Glutamatergic neuron (in vitro differentiated cells): ENCODE data around the gene L3MBTL4. TPM values are rescaled to one million over a fixed set of nuclear protein-coding genes. Genes with fewer than 3 reads are reported as not detected.

Experiments
- DNase-seq: peaks from one replicate; pipeline ENCODE4 v3.0.0; 2022
- H3K27ac Mint-ChIP-seq: one replicate; pipeline ENCODE4 v1.8.0; 2020; ENCODE audit warnings: mild to moderate bottlenecking, mixed read lengths, inconsistent platforms; ENCODE audit not compliant: unreplicated experiment
- H3K27me3 Mint-ChIP-seq: one replicate; pipeline ENCODE4 v1.8.0; 2020; ENCODE audit warnings: mild to moderate bottlenecking, moderate library complexity, mixed read lengths, inconsistent platforms; ENCODE audit not compliant: unreplicated experiment
- H3K36me3 Mint-ChIP-seq: one replicate; pipeline ENCODE4 v1.8.0; 2020; ENCODE audit warnings: mild to moderate bottlenecking, mixed read lengths, inconsistent platforms; ENCODE audit not compliant: unreplicated experiment
- H3K4me1 Mint-ChIP-seq: one replicate; pipeline ENCODE4 v1.8.0; 2020; ENCODE audit warnings: mild to moderate bottlenecking, low read depth, mixed read lengths, inconsistent platforms; ENCODE audit not compliant: unreplicated experiment
- H3K4me3 Mint-ChIP-seq: one replicate; pipeline ENCODE4 v1.8.0; 2020; ENCODE audit warnings: mild to moderate bottlenecking, mixed read lengths, inconsistent platforms; ENCODE audit not compliant: unreplicated experiment
- H3K9me3 Mint-ChIP-seq: one replicate; pipeline ENCODE4 v1.8.0; 2020; ENCODE audit warnings: mild to moderate bottlenecking, moderate library complexity, mixed read lengths, inconsistent platforms; ENCODE audit not compliant: unreplicated experiment
- CTCF ChIP-seq: fragments of 200-600 bp; sonication (generic); IDR thresholded peaks from one replicate; pipeline ENCODE4 v1.5.0; 2021; ENCODE audit not compliant: partially characterized antibody, unreplicated experiment
- total RNA-seq: library from RNA; stranded (reverse); fragmentation: NEBNext Ultra II Directional; extraction: Animal tissue kit (Norgen Biotek cat#: 25700); gene quantifications from one replicate; pipeline ENCODE4 v1.2.1, GENCODE V29; 2021; ENCODE audit not compliant: unreplicated experiment

Gene L3MBTL4
- total RNA-seq, 1 donor from 2014 or later: 0.32 TPM

GRCh38 chr18:6357668-6358067, 57.0 kb downstream of the L3MBTL4 start:
- Mint-ChIP-seq H3K4me3 (no peak overlapping the region), H3K27ac (no peak overlapping the region), H3K27me3 (no peaks in the 10 kb centered on the region), H3K9me3 (no peaks in the 10 kb centered on the region), H3K36me3 (no peaks in the 10 kb centered on the region), H3K4me1 (no peaks in the 10 kb centered on the region)
- DNase-seq: no peak
- no peak for TF ChIP-seq CTCF

GRCh38 chr18:6355789-6356589, 58.7 kb downstream of the L3MBTL4 start:
- no peak overlapping the region for H3K4me3 Mint-ChIP-seq
- H3K9me3 Mint-ChIP-seq: no peaks in the 10 kb centered on the region
- no peak for TF ChIP-seq CTCF
- H3K4me1 Mint-ChIP-seq: no peaks in the 10 kb centered on the region
- no peak for DNase-seq
- H3K36me3 Mint-ChIP-seq: no peaks in the 10 kb centered on the region
- H3K27me3 Mint-ChIP-seq: no peaks in the 10 kb centered on the region
- no peak overlapping the region for H3K27ac Mint-ChIP-seq

GRCh38 chr18:6352275-6352674, 62.4 kb downstream of the L3MBTL4 start:
- no peak overlapping the region for H3K4me3 Mint-ChIP-seq
- DNase-seq: no peak
- no peak for TF ChIP-seq CTCF
- H3K27me3 Mint-ChIP-seq: no peaks in the 10 kb centered on the region
- H3K9me3 Mint-ChIP-seq: no peaks in the 10 kb centered on the region
- H3K27ac Mint-ChIP-seq: no peak overlapping the region
- H3K36me3 Mint-ChIP-seq: no peaks in the 10 kb centered on the region
- no peaks in the 10 kb centered on the region for H3K4me1 Mint-ChIP-seq

DNA sequence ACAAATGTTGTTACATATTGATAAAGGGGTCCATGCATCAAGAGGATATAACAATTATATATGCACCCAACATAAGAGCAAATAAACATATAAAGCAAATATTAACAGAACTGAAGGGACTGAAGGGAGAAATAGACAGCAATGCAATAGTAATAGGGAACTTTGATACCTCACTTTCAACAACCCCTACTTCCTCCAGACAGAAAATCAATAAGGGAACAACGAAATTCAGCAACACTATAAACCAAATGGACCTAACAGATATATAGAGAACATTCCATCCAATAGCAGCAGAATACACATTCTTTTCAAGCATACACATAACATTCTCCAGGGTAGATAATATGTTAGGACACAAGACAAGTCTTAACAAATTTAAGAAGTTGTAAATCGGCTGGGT, 71.7 kb downstream of the L3MBTL4 start:
- TF ChIP-seq CTCF: no peak
- H3K27ac Mint-ChIP-seq: no peak overlapping the region
- DNase-seq: no peak
- H3K27me3 Mint-ChIP-seq: no peaks in the 10 kb centered on the region
- H3K9me3 Mint-ChIP-seq: peaks cover 4% of the 10 kb centered on the region
- H3K4me1 Mint-ChIP-seq: no peaks in the 10 kb centered on the region
- H3K4me3 Mint-ChIP-seq: no peak overlapping the region
- H3K36me3 Mint-ChIP-seq: peaks cover 6% of the 10 kb centered on the region

GRCh38 chr18:6341709-6342108, 73.0 kb downstream of the L3MBTL4 start:
- Mint-ChIP-seq H3K27ac (no peak overlapping the region), H3K27me3 (no peaks in the 10 kb centered on the region), H3K9me3 (peaks cover 4% of the 10 kb centered on the region), H3K4me3 (no peak overlapping the region), H3K36me3 (peaks cover 6% of the 10 kb centered on the region), H3K4me1 (no peaks in the 10 kb centered on the region)
- no peak for TF ChIP-seq CTCF
- DNase-seq: no peak
